Liver (tissue), 9 donors: ENCODE data around the gene SRGN. TPM values are rescaled to one million over a fixed set of nuclear protein-coding genes. Genes with fewer than 3 reads are reported as not detected.

Experiments
- DNase-seq: peaks from one replicate; pipeline ENCODE4 v3.0.0-alpha.2; 2017; ENCODE audit warnings: low spot score
- H3K27ac ChIP-seq, 2 donors: one replicate each; pipeline ENCODE4 v1.7.0; 2013; ENCODE audit warnings: inconsistent platforms in 2 of 2, low read length in 2 of 2, control low read depth in 1 of 2, low read depth in 1 of 2, mild to moderate bottlenecking in 1 of 2
- H3K27me3 ChIP-seq, 4 donors: one replicate each; pipeline versions ENCODE4 v1.6.1 to v1.7.0; 2013; ENCODE audit warnings: low read length in 3 of 4, inconsistent platforms in 1 of 4, mild to moderate bottlenecking in 1 of 4, moderate library complexity in 1 of 4; ENCODE audit not compliant: control insufficient read depth in 4 of 4, insufficient read depth in 4 of 4
- H3K36me3 ChIP-seq, 4 donors: one replicate each; pipeline versions ENCODE4 v1.6.1 to v1.7.0; 2013; ENCODE audit warnings: low read length in 3 of 4, mild to moderate bottlenecking in 3 of 4, low read depth in 1 of 4, moderate library complexity in 1 of 4; ENCODE audit not compliant: control insufficient read depth in 4 of 4, insufficient read depth in 3 of 4
- H3K4me1 ChIP-seq, 4 donors: one replicate each; pipeline versions ENCODE4 v1.6.1 to v1.7.0; 2013; ENCODE audit warnings: low read length in 3 of 4, mild to moderate bottlenecking in 3 of 4, moderate library complexity in 1 of 4; ENCODE audit not compliant: control insufficient read depth in 4 of 4, insufficient read depth in 4 of 4
- H3K4me3 ChIP-seq, 3 donors: one replicate each; pipeline versions ENCODE4 v1.6.1 to v1.7.0; 2013; ENCODE audit warnings: low read length in 3 of 3, control low read depth in 1 of 3, low read depth in 1 of 3, mild to moderate bottlenecking in 1 of 3
- H3K9ac ChIP-seq, 2 donors: one replicate each; pipeline ENCODE4 v1.7.0; 2013; ENCODE audit warnings: low read length in 2 of 2, mild to moderate bottlenecking in 2 of 2, moderate library complexity in 2 of 2, control low read depth in 1 of 2, low read depth in 1 of 2
- H3K9me3 ChIP-seq, 4 donors: one replicate each; pipeline versions ENCODE4 v1.6.1 to v1.7.0; 2013; ENCODE audit warnings: low read length in 3 of 4; ENCODE audit not compliant: control insufficient read depth in 4 of 4
- ATF3 ChIP-seq: IDR thresholded peaks from 2 replicates; pipeline ENCODE4 v1.6.1; 2016; ENCODE audit warnings: antibody characterized with exemption
- CTCF ChIP-seq: fragments of 150-350 bp; IDR thresholded peaks from 2 replicates; pipeline ENCODE4 v1.5.1; 2017; ENCODE audit warnings: improper control_type of control experiment, low read depth, low read length; ENCODE audit not compliant: missing input control
- EGR1 ChIP-seq, 2 donors: IDR thresholded peaks; 2 replicates each; pipeline ENCODE4 v1.6.1; 2016 to 2018; ENCODE audit warnings: antibody characterized with exemption in 2 of 2, low read depth in 2 of 2
- FOXA1 ChIP-seq: IDR thresholded peaks from 2 replicates; pipeline ENCODE4 v1.6.1; 2016; ENCODE audit warnings: antibody characterized with exemption
- FOXA2 ChIP-seq: IDR thresholded peaks from 2 replicates; pipeline ENCODE4 v1.6.1; 2016; ENCODE audit warnings: antibody characterized with exemption
- GABPA ChIP-seq, 2 donors: IDR thresholded peaks in 1 of 2; conservative IDR thresholded peaks in 1 of 2; 2 replicates each; pipeline ENCODE4 v1.6.1; 2016; ENCODE audit warnings: antibody characterized with exemption in 2 of 2, mild to moderate bottlenecking in 1 of 2, moderate library complexity in 1 of 2
- HNF4A ChIP-seq, 2 donors: conservative IDR thresholded peaks; 2 replicates each; pipeline ENCODE4 v1.6.1; 2016; ENCODE audit warnings: antibody characterized with exemption in 2 of 2, mild to moderate bottlenecking in 2 of 2
- HNF4G ChIP-seq: IDR thresholded peaks from 2 replicates; pipeline ENCODE4 v1.6.1; 2016; ENCODE audit warnings: antibody characterized with exemption
- JUND ChIP-seq, 2 donors: IDR thresholded peaks; 2 replicates each; pipeline ENCODE4 v1.6.1; 2016; ENCODE audit warnings: antibody characterized with exemption in 2 of 2
- MAX ChIP-seq: IDR thresholded peaks from 2 replicates; pipeline ENCODE4 v1.6.1; 2016; ENCODE audit warnings: antibody characterized with exemption
- RAD21 ChIP-seq, 2 donors: IDR thresholded peaks; 2 replicates each; pipeline ENCODE4 v1.6.1; 2016; ENCODE audit warnings: antibody characterized with exemption in 2 of 2, mild to moderate bottlenecking in 2 of 2
- REST ChIP-seq: IDR thresholded peaks from 2 replicates; pipeline ENCODE4 v1.6.1; 2016; ENCODE audit warnings: antibody characterized with exemption, mild to moderate bottlenecking
- RXRA ChIP-seq, 2 donors: IDR thresholded peaks; 2 replicates each; pipeline ENCODE4 v1.6.1; 2017 to 2018; ENCODE audit warnings: antibody characterized with exemption in 2 of 2, mild to moderate bottlenecking in 1 of 2
- SP1 ChIP-seq: IDR thresholded peaks from 2 replicates; pipeline ENCODE4 v1.6.1; 2018; ENCODE audit warnings: antibody characterized with exemption, mild to moderate bottlenecking
- TAF1 ChIP-seq: conservative IDR thresholded peaks from 2 replicates; pipeline ENCODE4 v1.6.1; 2016; ENCODE audit warnings: antibody characterized with exemption, mild to moderate bottlenecking
- YY1 ChIP-seq: IDR thresholded peaks from 2 replicates; pipeline ENCODE4 v1.6.1; 2016; ENCODE audit warnings: antibody characterized with exemption, mild to moderate bottlenecking
- ZBTB33 ChIP-seq: IDR thresholded peaks from 2 replicates; pipeline ENCODE4 v1.6.1; 2016; ENCODE audit warnings: antibody characterized with exemption
- WGBS: extraction: QIAGEN DNeasy Blood & Tissue Kit; methylation state at CpG from one replicate; pipeline ENCODE4 v1.1.7; 2013; 5-methylcytosine and 5-hydroxymethylcytosine counted together
- polyA plus RNA-seq, 2 donors: library from polyadenylated mRNA; stranded (reverse) in 1 of 2; unstranded in 1 of 2; fragments of 200-250 nt in 1 of 2; fragments of >200 nt in 1 of 2; fragmentation: Nextera tagmentation in 1 of 2; extraction: Ambion mirVana in 1 of 2; gene quantifications; one replicate each; pipeline versions ENCODE4 v1.2.1 to v1.2.3, GENCODE V29; 2013 to 2015
- total RNA-seq, 2 donors: library from RNA; depleted of rRNA; stranded (reverse); fragments of >200 nt; gene quantifications; one replicate each; pipeline ENCODE4 v1.2.3, GENCODE V29; 2014
- donor health status: healthy.
- donor health status: healthy.
- donor health status: healthy.
- donor health status: healthy.
- donor health status: healthy.

The SRGN gene
- total and polyA plus RNA-seq, 4 donors, result 19.5 to 305 (median 41.3) TPM

- 2% methylated on average over 1 of the region's 1 CpG for WGBS
- H3K27ac ChIP-seq, result peak overlapping the region; percentile 44 to 53
These were observed 30.0 kb upstream of the SRGN start for GRCh38 chr10:69057951-69058297.

More at GRCh38 chr10:69057951-69058297, 30.0 kb upstream of the SRGN start:
- no peaks in the 10 kb centered on the region for H3K9me3 ChIP-seq
- H3K36me3 ChIP-seq, result no peaks in the 10 kb centered on the region
- H3K4me1 ChIP-seq, result peaks cover 0 to 8% (median 0%) of the 10 kb centered on the region in 4 donors
- no peaks in the 10 kb centered on the region for H3K27me3 ChIP-seq
- H3K4me3 ChIP-seq, result no peak overlapping the region
- no peak for DNase-seq
- no peak overlapping the region for H3K9ac ChIP-seq
- TF ChIP-seq EGR1 (IDR thresholded peaks at IDR 0.05; ENCODE audit: low read depth in 2 of 2), result no peak
- TF ChIP-seq MAX, result no peak
- no peak for TF ChIP-seq ZBTB33
- no peak for TF ChIP-seq HNF4G
- no peak for TF ChIP-seq SP1
- TF ChIP-seq ATF3, result no peak
- no peak for TF ChIP-seq FOXA2
- TF ChIP-seq HNF4A (conservative IDR thresholded peaks at IDR 0.05), result no peak
- TF ChIP-seq JUND (IDR thresholded peaks at IDR 0.05), result no peak
- no peak for TF ChIP-seq TAF1
- no peak for TF ChIP-seq YY1
- no peak for TF ChIP-seq REST
- TF ChIP-seq RXRA (IDR thresholded peaks at IDR 0.05), result no peak
- TF ChIP-seq GABPA (IDR thresholded peaks at IDR 0.05 in 1 of 2, conservative IDR thresholded peaks at IDR 0.05 in 1 of 2), result no peak
- TF ChIP-seq CTCF, result no peak
- no peak for TF ChIP-seq RAD21 (IDR thresholded peaks at IDR 0.05)
- no peak for TF ChIP-seq FOXA1
